A549 (cell line): ENCODE measurements around the gene OR51F2. TPM values are rescaled to one million over a fixed set of nuclear protein-coding genes. Genes with fewer than 3 reads are reported as not detected.

Source experiments
- ATAC-seq, 2 experiments: fragments of 200-7000 bp in 1 of 2; fragments of >200 bp in 1 of 2; cut with Nextera tagmentation in 1 of 2; cut with Tn5 transposase in 1 of 2; 3 replicates each; pipeline versions ENCODE4 v1.8.0 to v1.9.1; 2018 to 2020; ENCODE audit warnings: mild to moderate bottlenecking in 1 of 2, moderate library complexity in 1 of 2
- CTCF ChIA-PET: fragments of 300-600 bp; sonication (Branson Sonifier 250); formaldehyde crosslinking; extraction: SDS; loops from one replicate; lab custom pipeline; 2021; ENCODE audit warnings: antibody characterized with exemption, inconsistent platforms; lab: Yijun Ruan, JAX
- POLR2A ChIA-PET: fragments of 350-600 bp; formaldehyde crosslinking; extraction: SDS; loops from one replicate; lab custom pipeline; 2021; ENCODE audit warnings: antibody characterized with exemption, inconsistent platforms; lab: Yijun Ruan, JAX
- DNase-seq, 2 experiments: peaks; one replicate each; pipeline versions ENCODE4 v3.0.0 to v3.0.0-alpha.2; 2011 to 2016; ENCODE audit warnings: low read depth in 1 of 2, low spot score in 1 of 2
- FAIRE-seq: peaks from 2 replicates; lab custom pipeline; 2011; peaks lifted over from hg19 to GRCh38; lab: Jason Lieb, UNC
- H3K27ac ChIP-seq, 2 experiments: fragments of >200 bp; sonication (Bioruptor Twin); formaldehyde crosslinking; 3 replicates each; pipeline ENCODE4 v1.5.1; 2016 to 2017
- H3K4me1 ChIP-seq: fragments of >200 bp; sonication (Bioruptor Twin); formaldehyde crosslinking; 3 replicates; pipeline ENCODE4 v1.6.1; 2016
- H3K4me2 ChIP-seq: fragments of >200 bp; sonication (Bioruptor Twin); formaldehyde crosslinking; 3 replicates; pipeline ENCODE4 v1.6.1; 2016
- H3K4me3 ChIP-seq: fragments of >200 bp; sonication (Bioruptor Twin); formaldehyde crosslinking; 3 replicates; pipeline ENCODE4 v1.5.1; 2016
- H3K9me3 ChIP-seq: fragments of >200 bp; sonication (Bioruptor Twin); formaldehyde crosslinking; 3 replicates; pipeline ENCODE4 v1.6.1; 2016
- BCL3 ChIP-seq: fragments of >200 bp; sonication (Bioruptor Twin); formaldehyde crosslinking; IDR thresholded peaks from 3 replicates; pipeline ENCODE4 v1.6.1; 2016
- CBX2 ChIP-seq: fragments of 200-600 bp; sonication (generic); IDR thresholded peaks from 2 replicates; pipeline ENCODE4 v1.6.1; 2016; ENCODE audit warnings: low read depth, mild to moderate bottlenecking, borderline replicate concordance
- ELK1 ChIP-seq: fragments of 150-350 bp; IDR thresholded peaks from 2 replicates; pipeline ENCODE4 v1.6.1; 2014; ENCODE audit warnings: low read depth, mild to moderate bottlenecking, low read length
- EP300 ChIP-seq, 2 experiments: fragments of >200 bp; sonication (Bioruptor Twin); formaldehyde crosslinking; IDR thresholded peaks; 2 replicates in 1 of 2; 3 replicates in 1 of 2; pipeline ENCODE4 v1.6.1; 2016 to 2017
- ESRRA ChIP-seq: fragments of 150-350 bp; IDR thresholded peaks from 2 replicates; pipeline ENCODE4 v1.6.1; 2014; ENCODE audit warnings: mild to moderate bottlenecking, low read length, borderline replicate concordance
- FOXS1 ChIP-seq: fragments of 250-450 bp; sonication (Bioruptor Pico); IDR thresholded peaks from 2 replicates; pipeline ENCODE4 v1.5.0; 2020; ENCODE audit warnings: mild to moderate bottlenecking, moderate library complexity
- HOXA7 ChIP-seq: fragments of 250-450 bp; sonication (Bioruptor Pico); IDR thresholded peaks from 2 replicates; pipeline ENCODE4 v1.5.0; 2020; ENCODE audit warnings: mild to moderate bottlenecking, moderate library complexity
- HOXB5 ChIP-seq: fragments of 250-450 bp; sonication (Bioruptor Pico); IDR thresholded peaks from 2 replicates; pipeline ENCODE4 v1.5.0; 2020; ENCODE audit warnings: mild to moderate bottlenecking, moderate library complexity
- JUN ChIP-seq, 2 experiments: fragments of >200 bp; sonication (Bioruptor Twin); formaldehyde crosslinking; IDR thresholded peaks; 2 replicates in 1 of 2; 3 replicates in 1 of 2; pipeline ENCODE4 v1.6.1; 2016 to 2017
- MAFK ChIP-seq: fragments of 450-650 bp; IDR thresholded peaks from 2 replicates; pipeline ENCODE4 v1.6.1; 2014; ENCODE audit not compliant: partially characterized antibody
- POLR2A ChIP-seq: IDR thresholded peaks from 2 replicates; pipeline ENCODE4 v1.6.1; 2012; ENCODE audit warnings: mild to moderate bottlenecking, low read length
- RAD21 ChIP-seq, 2 experiments: fragments of >200 bp in 1 of 2; sonication (Bioruptor Twin) in 1 of 2; formaldehyde crosslinking in 1 of 2; IDR thresholded peaks in 1 of 2; conservative IDR thresholded peaks in 1 of 2; 2 replicates in 1 of 2; 3 replicates in 1 of 2; pipeline ENCODE4 v1.6.1; 2012 to 2018; ENCODE audit warnings: inconsistent platforms in 1 of 2
- REST ChIP-seq: fragments of 200-600 bp; sonication (generic); IDR thresholded peaks from 2 replicates; pipeline ENCODE4 v1.6.1; 2016; ENCODE audit warnings: antibody characterized with exemption, mild to moderate bottlenecking, moderate library complexity
- RFX5 ChIP-seq: fragments of 450-650 bp; IDR thresholded peaks from 2 replicates; pipeline ENCODE4 v1.7.1; 2014; ENCODE audit warnings: antibody characterized with exemption, mild to moderate bottlenecking, moderate library complexity
- SREBF2 ChIP-seq: fragments of 450-650 bp; IDR thresholded peaks from 2 replicates; pipeline ENCODE4 v1.6.1; 2014; ENCODE audit warnings: mild to moderate bottlenecking, moderate library complexity
- ZC3H11A ChIP-seq: fragments of 450-650 bp; IDR thresholded peaks from 2 replicates; pipeline ENCODE4 v1.6.1; 2014; ENCODE audit warnings: antibody characterized with exemption, mild to moderate bottlenecking
- WGBS: methylation state at CpG from one replicate; pipeline ENCODE4 v1.1.6; 2017; ENCODE audit errors: missing lambda C conversion rate; 5-methylcytosine and 5-hydroxymethylcytosine counted together
- polyA minus RNA-seq: library from RNA; depleted of rRNA, polyadenylated mRNA; stranded (reverse); fragments of >200 nt; gene quantifications from 2 replicates; pipeline ENCODE4 v1.2.3, GENCODE V29; 2011; rRNA and poly(A)+ RNA removed
- polyA plus RNA-seq, 4 experiments: library from polyadenylated mRNA; depleted of rRNA in 3 of 4; stranded (reverse); fragments of >200 nt; fragmentation: RNase III in 1 of 4; extraction: RNeasy Plus Mini Kit Qiagen cat#74134 plus additional on column Dnase treatment in 1 of 4; gene quantifications; 2 replicates in 3 of 4; 3 replicates in 1 of 4; pipeline ENCODE4 v1.2.3, GENCODE V29; 2011 to 2017
- TF ChIP-seq, protein P1 (sequence below): fragments of >200 bp; sonication (Bioruptor Twin); formaldehyde crosslinking; IDR thresholded peaks from 3 replicates; pipeline ENCODE4 v1.5.1; 2016
- TF ChIP-seq, protein P2 (sequence below): fragments of >200 bp; sonication (Bioruptor Twin); formaldehyde crosslinking; IDR thresholded peaks from 2 replicates; pipeline ENCODE4 v1.6.1; 2016
- TF ChIP-seq, protein P3 (sequence below): IDR thresholded peaks from 2 replicates; pipeline ENCODE4 v1.6.1; 2012

The OR51F2 gene, protein sequence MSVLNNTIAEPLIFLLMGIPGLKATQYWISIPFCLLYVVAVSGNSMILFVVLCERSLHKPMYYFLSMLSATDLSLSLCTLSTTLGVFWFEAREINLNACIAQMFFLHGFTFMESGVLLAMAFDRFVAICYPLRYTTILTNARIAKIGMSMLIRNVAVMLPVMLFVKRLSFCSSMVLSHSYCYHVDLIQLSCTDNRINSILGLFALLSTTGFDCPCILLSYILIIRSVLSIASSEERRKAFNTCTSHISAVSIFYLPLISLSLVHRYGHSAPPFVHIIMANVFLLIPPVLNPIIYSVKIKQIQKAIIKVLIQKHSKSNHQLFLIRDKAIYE
- not detected in 2 replicates for polyA plus RNA-seq (2011; rRNA removed)
- polyA plus RNA-seq (2012; cell fraction: cytosol; rRNA removed), result not detected in 2 replicates
- not detected in 2 replicates for polyA plus RNA-seq (2012; cell fraction: nucleus; rRNA removed)
- not detected in 3 replicates for polyA plus RNA-seq (2017; fragmentation: RNase III; extraction: RNeasy Plus Mini Kit Qiagen cat#74134 plus additional on column Dnase treatment)
- polyA minus RNA-seq, result not detected in 2 replicates

DNA sequence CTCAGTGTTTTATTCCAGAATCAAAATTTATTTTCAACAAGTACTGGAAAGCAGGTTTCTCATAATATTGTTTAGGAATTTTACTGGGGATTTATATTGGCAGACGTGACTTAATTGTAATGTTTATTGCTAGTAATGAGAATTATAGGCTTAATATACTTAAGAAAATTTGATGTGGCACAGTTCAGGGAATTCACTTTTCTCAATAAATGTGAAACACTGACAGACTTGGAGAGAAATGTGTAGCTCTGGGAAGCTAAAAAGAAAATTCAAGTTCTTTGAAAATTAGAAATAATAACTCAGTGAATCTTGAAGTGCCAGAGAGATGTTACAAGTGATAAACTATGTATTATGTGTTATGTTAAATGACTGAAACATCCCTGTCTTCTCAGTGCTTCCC lies at the start of gene OR51F2:
OR51F2 (plus strand) TSS at position 301 of the 400 bp plus-strand sequence. CDS start 101 bp downstream, outside the sequence.
- FAIRE-seq, result no peak
- no peaks in the 10 kb centered on the region for H3K4me1 ChIP-seq
- no peaks in the 10 kb centered on the region for H3K9me3 ChIP-seq
- H3K4me2 ChIP-seq, result no peak within 1 kb of the TSS
- POLR2A ChIA-PET, result no interaction called here
- no peak for ATAC-seq
- H3K27ac ChIP-seq, result no peak within 1 kb of the TSS
- no peak for DNase-seq
- TF ChIP-seq POLR2A (no peak), ZC3H11A (no peak)
- TF ChIP-seq, all 56 proteins: peak for 0
- 11% methylated on average over 1 of the region's 1 CpG for WGBS
- no peak within 1 kb of the TSS for H3K4me3 ChIP-seq
- CTCF ChIA-PET, result no interaction called here

DNA sequence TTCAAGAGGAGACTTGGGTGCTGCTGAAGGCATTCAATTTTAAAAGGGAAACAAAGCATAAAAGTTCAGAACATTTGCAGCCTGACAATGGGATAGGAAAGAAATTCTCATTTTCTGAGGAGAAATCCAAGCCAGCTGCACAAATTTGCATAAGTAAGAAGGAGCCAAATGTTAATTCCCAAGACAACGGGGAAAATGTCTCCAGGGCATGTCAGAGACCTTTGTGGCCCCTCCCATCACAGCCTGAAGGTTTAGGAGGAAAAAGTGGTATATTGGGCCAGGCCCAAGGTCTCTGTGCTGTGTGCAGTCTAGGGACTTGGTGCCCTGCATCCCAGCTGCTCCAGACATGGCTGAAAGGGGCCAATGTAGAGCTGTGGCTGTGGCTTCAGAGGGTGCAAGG lies 38.7 kb upstream of the OR51F2 start:
- 0% methylated on average over 1 of the region's 1 CpG for WGBS
- FAIRE-seq, result no peak
- TF ChIP-seq RFX5, result no peak
- no peak for TF ChIP-seq HOXA7 (CRISPR knock-in tag)
- TF ChIP-seq, protein P1, sequence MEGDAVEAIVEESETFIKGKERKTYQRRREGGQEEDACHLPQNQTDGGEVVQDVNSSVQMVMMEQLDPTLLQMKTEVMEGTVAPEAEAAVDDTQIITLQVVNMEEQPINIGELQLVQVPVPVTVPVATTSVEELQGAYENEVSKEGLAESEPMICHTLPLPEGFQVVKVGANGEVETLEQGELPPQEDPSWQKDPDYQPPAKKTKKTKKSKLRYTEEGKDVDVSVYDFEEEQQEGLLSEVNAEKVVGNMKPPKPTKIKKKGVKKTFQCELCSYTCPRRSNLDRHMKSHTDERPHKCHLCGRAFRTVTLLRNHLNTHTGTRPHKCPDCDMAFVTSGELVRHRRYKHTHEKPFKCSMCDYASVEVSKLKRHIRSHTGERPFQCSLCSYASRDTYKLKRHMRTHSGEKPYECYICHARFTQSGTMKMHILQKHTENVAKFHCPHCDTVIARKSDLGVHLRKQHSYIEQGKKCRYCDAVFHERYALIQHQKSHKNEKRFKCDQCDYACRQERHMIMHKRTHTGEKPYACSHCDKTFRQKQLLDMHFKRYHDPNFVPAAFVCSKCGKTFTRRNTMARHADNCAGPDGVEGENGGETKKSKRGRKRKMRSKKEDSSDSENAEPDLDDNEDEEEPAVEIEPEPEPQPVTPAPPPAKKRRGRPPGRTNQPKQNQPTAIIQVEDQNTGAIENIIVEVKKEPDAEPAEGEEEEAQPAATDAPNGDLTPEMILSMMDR, result no peak
- TF ChIP-seq SREBF2, result no peak
- TF ChIP-seq HOXB5 (CRISPR knock-in tag), result no peak
- TF ChIP-seq ELK1, result no peak
- no peak for TF ChIP-seq MAFK
- TF ChIP-seq, protein P2, sequence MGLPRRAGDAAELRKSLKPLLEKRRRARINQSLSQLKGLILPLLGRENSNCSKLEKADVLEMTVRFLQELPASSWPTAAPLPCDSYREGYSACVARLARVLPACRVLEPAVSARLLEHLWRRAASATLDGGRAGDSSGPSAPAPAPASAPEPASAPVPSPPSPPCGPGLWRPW, result no peak
- no peak for TF ChIP-seq CBX2
- no peak for TF ChIP-seq EP300 (IDR thresholded peaks at IDR 0.05)
- no peak for TF ChIP-seq REST
- TF ChIP-seq FOXS1 (CRISPR knock-in tag), result no peak
- no peak for TF ChIP-seq JUN (IDR thresholded peaks at IDR 0.05)
- no peak for TF ChIP-seq ESRRA
- no peak for TF ChIP-seq RAD21 (conservative IDR thresholded peaks at IDR 0.05 in 1 of 2, IDR thresholded peaks at IDR 0.05 in 1 of 2)
- TF ChIP-seq, protein P3, sequence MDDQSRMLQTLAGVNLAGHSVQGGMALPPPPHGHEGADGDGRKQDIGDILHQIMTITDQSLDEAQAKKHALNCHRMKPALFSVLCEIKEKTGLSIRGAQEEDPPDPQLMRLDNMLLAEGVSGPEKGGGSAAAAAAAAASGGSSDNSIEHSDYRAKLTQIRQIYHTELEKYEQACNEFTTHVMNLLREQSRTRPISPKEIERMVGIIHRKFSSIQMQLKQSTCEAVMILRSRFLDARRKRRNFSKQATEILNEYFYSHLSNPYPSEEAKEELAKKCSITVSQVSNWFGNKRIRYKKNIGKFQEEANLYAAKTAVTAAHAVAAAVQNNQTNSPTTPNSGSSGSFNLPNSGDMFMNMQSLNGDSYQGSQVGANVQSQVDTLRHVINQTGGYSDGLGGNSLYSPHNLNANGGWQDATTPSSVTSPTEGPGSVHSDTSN, result no peak
- TF ChIP-seq BCL3, result no peak

More for the DNA sequence above, 38.7 kb upstream of the OR51F2 start:
- DNase-seq (no peak), ATAC-seq (no peak)
- Histone ChIP-seq H3K4me3 (no peak overlapping the region), H3K4me1 (no peaks in the 10 kb centered on the region), H3K4me2 (no peak overlapping the region), H3K9me3 (no peaks in the 10 kb centered on the region), H3K27ac (no peak overlapping the region)
- CTCF ChIA-PET, result no interaction called here
- POLR2A ChIA-PET, result no interaction called here
